OCI-LY7 (cell line): Measurements from ENCODE around the gene PGP. TPM values are rescaled to one million over a fixed set of nuclear protein-coding genes. Genes with fewer than 3 reads are reported as not detected.

Source experiments
- BruUV-seq: library from RNA; stranded (reverse); fragments of 400-500 nt; replicated peaks from 2 replicates; lab custom pipeline; 2021; lab: Mats Ljungman, UMichigan
- CTCF ChIA-PET: fragments of 300-600 bp; sonication (Branson Sonifier 250); formaldehyde crosslinking; loops from one replicate; lab custom pipeline; 2022; ENCODE audit warnings: antibody characterized with exemption; ENCODE audit not compliant: unreplicated experiment; lab: Charles Lee
- POLR2A ChIA-PET: fragments of 300-600 bp; sonication (Branson Sonifier 250); formaldehyde crosslinking; loops from one replicate; lab custom pipeline; 2022; ENCODE audit warnings: antibody characterized with exemption; lab: Charles Lee
- DNase-seq: peaks from one replicate; pipeline ENCODE4 v3.0.0-alpha.2; 2015; ENCODE audit warnings: low spot score
- H2AFZ ChIP-seq: fragments of 200-600 bp; sonication (generic), shearing (Covaris generic); 2 replicates; pipeline ENCODE4 v1.6.1; 2014; ENCODE audit warnings: mild to moderate bottlenecking, antibody characterized with exemption, low read length, moderate library complexity
- H3K27ac ChIP-seq: fragments of 200-600 bp; sonication (generic); 2 replicates; pipeline ENCODE4 v1.5.1; 2014; ENCODE audit warnings: mixed run types, low read depth, mild to moderate bottlenecking, moderate library complexity, low read length, inconsistent platforms; ENCODE audit not compliant: poor library complexity, severe bottlenecking
- H3K36me3 ChIP-seq: fragments of 200-600 bp; sonication (generic); 2 replicates; pipeline ENCODE4 v1.6.1; 2014; ENCODE audit warnings: mild to moderate bottlenecking, antibody characterized with exemption, low read length, moderate library complexity, mixed read lengths; ENCODE audit not compliant: insufficient read depth
- H3K4me1 ChIP-seq: fragments of 200-600 bp; sonication (generic); 2 replicates; pipeline ENCODE4 v1.5.1; 2014; ENCODE audit warnings: mild to moderate bottlenecking, low read length; ENCODE audit not compliant: insufficient read depth, poor library complexity, severe bottlenecking
- H3K4me2 ChIP-seq: fragments of 200-600 bp; sonication (generic); 2 replicates; pipeline ENCODE4 v1.6.1; 2014; ENCODE audit warnings: mild to moderate bottlenecking, low read length
- H3K4me3 ChIP-seq: fragments of 200-600 bp; sonication (generic); 2 replicates; pipeline ENCODE4 v1.5.1; 2014; ENCODE audit warnings: mild to moderate bottlenecking, low read depth, low read length; ENCODE audit not compliant: poor library complexity, severe bottlenecking
- H3K79me2 ChIP-seq: fragments of 200-600 bp; sonication (generic); 2 replicates; pipeline ENCODE4 v1.6.1; 2016; ENCODE audit warnings: low read depth, mild to moderate bottlenecking, low read length, moderate library complexity, mixed read lengths; ENCODE audit not compliant: insufficient read depth
- H3K9me2 ChIP-seq: fragments of 200-600 bp; sonication (generic); 2 replicates; pipeline ENCODE4 v1.6.1; 2016; ENCODE audit warnings: mild to moderate bottlenecking, low read length, mixed read lengths; ENCODE audit not compliant: insufficient read depth
- H3K9me3 ChIP-seq: fragments of 200-600 bp; sonication (generic); 2 replicates; pipeline ENCODE4 v1.6.1; 2014; ENCODE audit warnings: mild to moderate bottlenecking, mixed run types, low read length, mixed read lengths
- H4K20me1 ChIP-seq: fragments of 200-600 bp; sonication (generic); 2 replicates; pipeline ENCODE4 v1.6.1; 2014; ENCODE audit warnings: mild to moderate bottlenecking, antibody characterized with exemption, low read length, moderate library complexity, mixed read lengths; ENCODE audit not compliant: insufficient read depth
- CTCF ChIP-seq: fragments of 200-600 bp; sonication (generic); conservative IDR thresholded peaks from 2 replicates; pipeline ENCODE4 v1.5.1; 2014; ENCODE audit warnings: mild to moderate bottlenecking, antibody characterized with exemption, low read length, moderate library complexity, mixed read lengths
- EZH2phosphoT487 ChIP-seq: fragments of 200-600 bp; sonication (generic); IDR thresholded peaks from 2 replicates; pipeline ENCODE4 v1.6.1; 2018; ENCODE audit warnings: low read depth, borderline replicate concordance, mild to moderate bottlenecking, mixed run types, antibody characterized with exemption, low read length, moderate library complexity, mixed read lengths
- intact Hi-C: fragments of 100-400 bp; cut with micrococcal nuclease; formaldehyde crosslinking; loops from one replicate; pipeline ENCODE4 v1.10.0; 2022; ENCODE audit not compliant: unreplicated experiment
- total RNA-seq, 2 experiments: library from RNA; depleted of rRNA in 1 of 2; stranded (reverse); fragments of >200 nt in 1 of 2; shearing (Covaris generic) in 1 of 2; gene quantifications; 2 replicates each; pipeline ENCODE4 v1.2.3, GENCODE V29; 2014 to 2022

PGP gene
- total RNA-seq, 2 experiments from 2014 or later = 37.9 to 44.2 TPM

- H3K4me1 ChIP-seq = no peaks in the 10 kb centered on the region
- intact Hi-C loops = no loop called here
- H4K20me1 ChIP-seq = 0 out of 2 replicates have a peak, but pooled peaks cover 6% of the 10 kb centered on the region
- ChIA-PET CTCF (no interaction called here), POLR2A (interaction anchor here (0.6 to 0.7 kb wide), 2 partner anchors 193 to 398 kb away, joined by 3 to 5 read pairs; no protein-coding TSS in a partner anchor)
- H2AFZ ChIP-seq = no peak overlapping the region
- TF ChIP-seq CTCF (no peak), EZH2phosphoT487 (no peak)
- no peak overlapping the region for H3K4me2 ChIP-seq
- peaks cover 32% of the 10 kb centered on the region; the same call in 1 of the 2 replicates for H3K79me2 ChIP-seq
- no peaks in the 10 kb centered on the region for H3K9me2 ChIP-seq
- no TSS peak for BruUV-seq
- no peak overlapping the region for H3K4me3 ChIP-seq
- no peaks in the 10 kb centered on the region for H3K9me3 ChIP-seq
- peaks cover 100% of the 10 kb centered on the region for H3K36me3 ChIP-seq
- H3K27ac ChIP-seq = no peak overlapping the region
- DNase-seq = no peak
These were observed 43.1 kb upstream of the PGP start for GRCh38 chr16:2257726-2258125.

GRCh38 chr16:2256531-2257140 lies 42.0 kb upstream of the PGP start:
- no peak overlapping the region for H3K27ac ChIP-seq
- CTCF ChIA-PET = no interaction called here
- DNase-seq = no peak
- no TSS peak for BruUV-seq
- H3K4me3 ChIP-seq = no peak overlapping the region
- no peak overlapping the region for H3K4me2 ChIP-seq
- peaks cover 98% of the 10 kb centered on the region for H3K36me3 ChIP-seq
- POLR2A ChIA-PET = no interaction called here
- peaks cover 23% of the 10 kb centered on the region; the same call in 1 of the 2 replicates for H3K79me2 ChIP-seq
- H3K9me3 ChIP-seq = no peaks in the 10 kb centered on the region
- intact Hi-C loops = no loop called here
- H4K20me1 ChIP-seq = 0 out of 2 replicates have a peak, but pooled peaks cover 6% of the 10 kb centered on the region
- TF ChIP-seq CTCF (no peak), EZH2phosphoT487 (no peak)
- H3K4me1 ChIP-seq = peaks cover 8% of the 10 kb centered on the region
- no peaks in the 10 kb centered on the region for H3K9me2 ChIP-seq
- no peak overlapping the region for H2AFZ ChIP-seq

- DNase-seq = no peak
- no peak overlapping the region for H3K4me2 ChIP-seq
- no peaks in the 10 kb centered on the region for H3K9me2 ChIP-seq
- peaks cover 81% of the 10 kb centered on the region for H3K36me3 ChIP-seq
- H3K4me3 ChIP-seq = no peak overlapping the region
- BruUV-seq = TSS peak; percentile 63
- H3K79me2 ChIP-seq = peaks cover 28% of the 10 kb centered on the region
- H4K20me1 ChIP-seq = 0 out of 2 replicates have a peak, but pooled peaks cover 3% of the 10 kb centered on the region
- intact Hi-C loops = no loop called here
- no peaks in the 10 kb centered on the region for H3K9me3 ChIP-seq
- H3K4me1 ChIP-seq = peaks cover 17% of the 10 kb centered on the region
- POLR2A ChIA-PET = interaction anchor here (0.5 kb wide), 1 partner anchor 231 kb away, joined by 5 read pairs; no protein-coding TSS in a partner anchor
- no peak for TF ChIP-seq CTCF
- TF ChIP-seq EZH2phosphoT487 = no peak
- no peak overlapping the region for H2AFZ ChIP-seq
- no peak overlapping the region for H3K27ac ChIP-seq
- CTCF ChIA-PET = no interaction called here
These were observed 38.7 kb upstream of the PGP start for GRCh38 chr16:2253293-2253692.
